Right ventricle myocardium inferior (tissue), 1 donor: ENCODE data around the gene BMP8A. TPM values are rescaled to one million over a fixed set of nuclear protein-coding genes. Genes with fewer than 3 reads are reported as not detected.

Experiments
- total RNA-seq: library from RNA; stranded (reverse); fragmentation: NEBNext Ultra II Directional; extraction: Animal tissue kit (Norgen Biotek cat#: 25700); gene quantifications from one replicate; pipeline ENCODE4 v1.2.1, GENCODE V29; 2021
- donor health status: DM: no; HTN: yes; CAD: no; lungs with severe emphysema.

The BMP8A gene
- total RNA-seq, 1 donor from 2014 or later, result 0.22 TPM

Other genes with a start within 250 kb of the BMP8A start
- 196 TPM for gene PABPC4, start 85.2 kb downstream of the BMP8A start, total RNA-seq
- 19.8 TPM for gene HEYL, start 148.0 kb downstream of the BMP8A start, total RNA-seq
- 31.3 TPM for gene NT5C1A, start 180.5 kb downstream of the BMP8A start, total RNA-seq
- 2.5 TPM for gene HPCAL4, start 199.8 kb downstream of the BMP8A start, total RNA-seq
- 27.9 TPM for gene PPIE, start 247.2 kb downstream of the BMP8A start, total RNA-seq